MM.1S (cell line): ENCODE data around the gene CDC25B.
"Not testable (repeated sequence)": the region's sequence is repeated elsewhere in the genome, so short reads cannot be mapped to it uniquely, and the experiment has no call there.

ENCODE experiments used
- DNase-seq: peaks from one replicate; pipeline ENCODE4 v3.0.0-alpha.2; 2015
- H2AFZ ChIP-seq: fragments of 300-600 bp; sonication (generic); 2 replicates; pipeline ENCODE4 v1.6.0; 2016; ENCODE audit warnings: antibody characterized with exemption, low read length
- H3F3A ChIP-seq: fragments of 300-600 bp; sonication (generic); 2 replicates; pipeline ENCODE4 v1.6.1; 2016; ENCODE audit warnings: mild to moderate bottlenecking, antibody characterized with exemption, low read length, moderate library complexity, mixed read lengths; ENCODE audit not compliant: insufficient read depth
- H3K27ac ChIP-seq: fragments of 300-600 bp; sonication (generic); 2 replicates; pipeline ENCODE4 v1.5.1; 2016; ENCODE audit warnings: mild to moderate bottlenecking, low read length
- H3K27me3 ChIP-seq: fragments of 300-600 bp; sonication (generic); replicated peaks from 2 replicates; pipeline ENCODE4 v1.6.0; 2016; ENCODE audit warnings: low read length; ENCODE audit not compliant: insufficient read depth
- H3K36me3 ChIP-seq: fragments of 300-600 bp; sonication (generic); replicated peaks from 2 replicates; pipeline ENCODE4 v1.6.1; 2016; ENCODE audit warnings: mild to moderate bottlenecking, low read length, mixed read lengths; ENCODE audit not compliant: insufficient read depth
- H3K4me1 ChIP-seq: fragments of 300-600 bp; sonication (generic); 2 replicates; pipeline ENCODE4 v1.6.1; 2016; ENCODE audit warnings: low read length, mixed read lengths
- H3K4me2 ChIP-seq: fragments of 300-600 bp; sonication (generic); 2 replicates; pipeline ENCODE4 v1.6.0; 2016; ENCODE audit warnings: low read depth, low read length
- H3K4me3 ChIP-seq: fragments of 300-600 bp; sonication (generic); 2 replicates; pipeline ENCODE4 v1.5.1; 2016; ENCODE audit warnings: low read length, mixed read lengths
- H3K79me2 ChIP-seq: fragments of 300-600 bp; sonication (generic); 2 replicates; pipeline ENCODE4 v1.6.1; 2016; ENCODE audit warnings: mixed run types, low read length, mixed read lengths
- H3K9ac ChIP-seq: fragments of 300-600 bp; sonication (generic); 2 replicates; pipeline ENCODE4 v1.6.1; 2016; ENCODE audit warnings: low read length, mixed read lengths
- H3K9me2 ChIP-seq: fragments of 300-600 bp; sonication (generic); replicated peaks from 2 replicates; pipeline ENCODE4 v1.6.1; 2016; ENCODE audit warnings: mild to moderate bottlenecking, low read length, mixed read lengths; ENCODE audit not compliant: insufficient read depth
- H3K9me3 ChIP-seq: fragments of 300-600 bp; sonication (generic); replicated peaks from 2 replicates; pipeline ENCODE4 v1.6.1; 2016; ENCODE audit warnings: mild to moderate bottlenecking, low read length, mixed read lengths; ENCODE audit not compliant: insufficient read depth
- H4K20me1 ChIP-seq: fragments of 300-600 bp; sonication (generic); 2 replicates; pipeline ENCODE4 v1.6.1; 2016; ENCODE audit warnings: mild to moderate bottlenecking, low read length, moderate library complexity, mixed read lengths; ENCODE audit not compliant: insufficient read depth
- CTCF ChIP-seq: fragments of 300-600 bp; sonication (generic); IDR thresholded peaks from 2 replicates; pipeline ENCODE4 v1.5.1; 2016; ENCODE audit warnings: antibody characterized with exemption, low read length, mixed read lengths
- EZH2 ChIP-seq: fragments of 300-600 bp; sonication (generic); optimal IDR thresholded peaks from 2 replicates; pipeline ENCODE3; 2017; ENCODE audit warnings: low read depth, mild to moderate bottlenecking, antibody characterized with exemption, low read length, mixed read lengths
- EZH2phosphoT487 ChIP-seq: fragments of 300-600 bp; sonication (generic); IDR thresholded peaks from 2 replicates; pipeline ENCODE4 v1.6.1; 2018; ENCODE audit warnings: antibody characterized with exemption, low read length

Gene CDC25B

DNA sequence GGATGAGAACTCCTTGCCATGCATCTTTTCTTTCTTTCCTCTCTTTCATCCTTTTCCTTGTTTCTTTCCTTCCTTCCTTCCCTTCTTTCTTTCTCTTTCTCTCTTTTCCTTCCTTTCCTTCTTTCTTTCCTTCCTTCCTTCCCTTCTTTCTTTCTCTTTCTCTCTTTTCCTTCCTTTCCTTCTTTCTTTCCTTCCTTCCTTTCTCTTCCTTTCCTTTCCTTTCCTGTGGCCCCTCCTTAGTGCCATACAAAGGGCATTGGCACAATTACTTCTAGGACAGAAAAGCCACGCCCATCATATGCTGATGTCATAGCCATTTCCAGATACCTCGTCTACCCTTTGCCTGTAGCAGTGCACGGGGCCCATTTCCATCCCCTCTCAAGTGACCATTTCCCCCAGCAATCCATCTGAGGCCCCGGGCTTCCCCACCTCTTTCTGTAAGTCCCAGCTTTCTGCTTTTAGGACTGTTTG, 7.4 kb upstream of the CDC25B start:
- Histone ChIP-seq H3K36me3 (no peaks in the 10 kb centered on the region), H3K27me3 (no peaks in the 10 kb centered on the region), H3K4me2 (no peak overlapping the region), H3K27ac (no peak overlapping the region), H3K9me3 (no peaks in the 10 kb centered on the region), H2AFZ (no peak overlapping the region), H4K20me1 (no peaks in the 10 kb centered on the region), H3K9ac (no peak overlapping the region), H3K9me2 (no peaks in the 10 kb centered on the region), H3K79me2 (peaks cover 8% of the 10 kb centered on the region; the same call in 1 of the 2 replicates), H3F3A (no peaks in the 10 kb centered on the region; the same call in 1 of the 2 replicates), H3K4me3 (no peak overlapping the region), H3K4me1 (peaks cover 4% of the 10 kb centered on the region)
- no peak for DNase-seq
- TF ChIP-seq EZH2phosphoT487 (no peak), CTCF (no peak), EZH2 (no peak)

- not testable (repeated sequence) for H3F3A ChIP-seq, H3K27me3 ChIP-seq, H3K79me2 ChIP-seq, DNase-seq, H3K4me2 ChIP-seq, H3K27ac ChIP-seq, H2AFZ ChIP-seq, H3K9ac ChIP-seq, H3K9me3 ChIP-seq, H3K36me3 ChIP-seq, H4K20me1 ChIP-seq, H3K9me2 ChIP-seq, H3K4me3 ChIP-seq, H3K4me1 ChIP-seq
Observed at GRCh38 chr20:3789201-3789600, 6.9 kb upstream of the CDC25B start.

GRCh38 chr20:3794168-3794567, 1.9 kb upstream of the CDC25B start:
- not testable (repeated sequence) for H3K27ac ChIP-seq, H4K20me1 ChIP-seq, DNase-seq, H3K4me2 ChIP-seq, H3K9me2 ChIP-seq, H3K27me3 ChIP-seq, H3K4me3 ChIP-seq, H3K36me3 ChIP-seq, H3K9me3 ChIP-seq, H2AFZ ChIP-seq, H3K9ac ChIP-seq
- H3K4me1 ChIP-seq: peaks cover 19% of the 10 kb centered on the region
- peaks cover 24% of the 10 kb centered on the region for H3K79me2 ChIP-seq
- H3F3A ChIP-seq: peaks cover 21% of the 10 kb centered on the region

DNA sequence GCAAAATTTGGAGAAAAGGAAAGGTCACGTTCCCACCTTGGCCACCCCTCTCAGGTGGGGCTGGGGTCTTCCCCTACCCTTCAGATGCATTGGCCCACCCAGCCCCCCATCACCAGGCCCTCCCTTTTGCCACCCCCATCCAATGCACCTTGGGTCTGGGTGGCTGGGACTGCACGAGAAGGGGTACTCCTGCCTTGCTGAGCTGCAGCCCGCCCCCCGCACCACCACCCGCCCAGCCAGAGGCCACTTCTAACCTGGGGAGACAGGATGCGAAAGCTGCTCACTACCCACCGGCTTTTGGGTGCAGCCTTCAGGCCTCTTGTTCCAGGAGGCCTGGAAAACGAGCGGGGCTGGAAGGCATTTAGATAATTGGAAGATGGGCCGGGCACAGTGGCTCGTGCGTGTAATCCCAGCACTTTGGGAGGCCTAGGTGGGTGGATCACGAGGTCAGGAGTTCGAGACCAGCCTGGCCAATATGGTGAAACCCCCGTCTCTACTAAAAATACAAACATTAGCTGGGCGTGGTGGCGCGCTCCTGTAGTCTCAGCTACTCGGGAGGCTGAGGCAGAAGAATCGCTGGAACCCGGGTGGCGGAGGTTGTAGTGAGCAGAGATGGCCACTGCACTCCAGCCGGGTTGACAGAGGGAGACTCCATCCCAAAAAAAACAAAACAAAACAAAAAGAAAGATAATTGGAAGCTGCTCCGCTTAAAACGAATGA, 1.2 kb upstream of the CDC25B start:
- Histone ChIP-seq H3F3A (peaks cover 21% of the 10 kb centered on the region), H3K4me1 (peaks cover 26% of the 10 kb centered on the region), H3K9me3 (no peaks in the 10 kb centered on the region), H3K4me3 (peak overlapping the region; percentile 68), H3K9ac (peak overlapping the region; percentile 84; the same call in 1 of the 2 replicates), H2AFZ (peak overlapping the region; percentile 90; the same call in 1 of the 2 replicates), H4K20me1 (no peaks in the 10 kb centered on the region), H3K4me2 (peak overlapping the region; percentile 66), H3K27ac (peak overlapping the region; percentile 74; the same call in 1 of the 2 replicates), H3K9me2 (no peaks in the 10 kb centered on the region), H3K27me3 (no peaks in the 10 kb centered on the region), H3K79me2 (peaks cover 31% of the 10 kb centered on the region), H3K36me3 (no peaks in the 10 kb centered on the region)
- no peak for TF ChIP-seq EZH2phosphoT487
- no peak for TF ChIP-seq EZH2
- TF ChIP-seq CTCF: no peak
- no peak for DNase-seq
